ENCODE measurements around the gene PYGB. TPM values are rescaled to one million over a fixed set of nuclear protein-coding genes. Genes with fewer than 3 reads are reported as not detected.

The PYGB gene
- total and polyA plus RNA-seq, 4 donors: 37.9 to 143 (median 94.0) TPM

- peak overlapping the region in 1 of 2 donors; percentile 87 for H3K27ac ChIP-seq (ENCODE audit: low read depth in 1 of 2, low read length in 2 of 2)
- H3K4me1 ChIP-seq (ENCODE audit: control insufficient read depth in 1 of 2, insufficient read depth in 2 of 2, low read length in 2 of 2): no peaks in the 10 kb centered on the region
- intact Hi-C loops (cut with DNase I): no loop called here
- WGBS, 2 donors: 97 to 98% methylated on average over 15 to 16 of the region's 16 CpGs
- no peaks in the 10 kb centered on the region for H3K9me3 ChIP-seq (ENCODE audit: control insufficient read depth, low read length)
- no peaks in the 10 kb centered on the region for H3K36me3 ChIP-seq (ENCODE audit: control insufficient read depth in 1 of 2, insufficient read depth in 2 of 2, low read length in 1 of 2)
- ATAC-seq (ENCODE audit: low FRiP score) (no peak), DNase-seq (no peak)
- no peak overlapping the region for H3K4me3 ChIP-seq (ENCODE audit: low read length in 2 of 2)
- no peaks in the 10 kb centered on the region for H3K27me3 ChIP-seq (ENCODE audit: control insufficient read depth in 1 of 2, insufficient read depth in 2 of 2, low read length in 1 of 2)
Observed at GRCh38 chr20:25224941-25225340, 22.9 kb upstream of the PYGB start.

- no peak for DNase-seq
Observed at GRCh38 chr20:25225642-25226432, 22.0 kb upstream of the PYGB start.

DNA sequence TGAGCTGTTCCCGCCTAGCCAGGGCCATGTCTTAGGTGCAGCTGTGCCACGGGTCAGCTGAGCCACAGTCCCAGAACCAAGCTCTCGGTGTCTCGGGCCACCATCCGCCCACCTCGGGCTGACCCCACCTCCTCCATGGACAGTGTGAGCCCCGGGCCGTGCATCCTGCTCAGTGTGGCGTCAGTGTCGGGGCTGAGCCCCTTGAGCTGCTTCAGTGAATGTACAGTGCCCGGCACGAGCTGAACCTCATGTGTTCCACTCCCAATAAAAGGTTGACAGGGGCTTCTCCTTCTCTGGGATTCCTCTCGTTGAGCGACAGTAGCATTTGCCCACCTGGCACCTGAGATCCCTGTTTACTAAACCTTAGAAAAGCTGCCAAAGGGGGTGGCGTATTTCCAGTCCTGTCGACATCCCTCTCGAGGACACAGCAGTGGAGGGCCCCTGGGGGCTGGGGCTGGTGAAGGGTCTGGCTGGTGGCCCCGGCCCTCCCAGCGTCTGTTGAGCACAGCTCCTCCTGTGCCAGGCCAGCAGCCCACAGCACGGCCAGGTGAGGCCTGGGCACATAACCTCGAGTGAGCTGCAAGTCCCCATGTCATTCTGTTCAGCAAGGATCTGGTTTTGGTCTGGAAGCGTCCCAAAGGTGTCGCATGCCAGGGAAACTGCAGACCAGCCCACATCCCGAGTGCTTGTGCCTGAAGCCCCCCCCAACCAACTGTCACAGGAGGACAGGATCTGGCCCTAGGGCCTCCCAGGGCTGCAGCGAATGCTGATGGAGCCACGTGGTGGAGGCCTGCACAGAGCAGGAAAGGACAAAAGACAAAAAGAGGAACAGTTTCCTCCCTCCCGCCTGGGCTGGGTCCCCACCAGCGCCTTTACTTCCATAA is 21.2 kb upstream of the PYGB start:
- Histone ChIP-seq H3K9me3 (ENCODE audit: control insufficient read depth, low read length) (no peaks in the 10 kb centered on the region), H3K4me1 (ENCODE audit: control insufficient read depth in 1 of 2, insufficient read depth in 2 of 2, low read length in 2 of 2) (no peaks in the 10 kb centered on the region), H3K36me3 (ENCODE audit: control insufficient read depth in 1 of 2, insufficient read depth in 2 of 2, low read length in 1 of 2) (no peaks in the 10 kb centered on the region), H3K27ac (ENCODE audit: low read depth in 1 of 2, low read length in 2 of 2) (peak overlapping the region; percentile 86 to 87), H3K27me3 (ENCODE audit: control insufficient read depth in 1 of 2, insufficient read depth in 2 of 2, low read length in 1 of 2) (no peaks in the 10 kb centered on the region), H3K4me3 (ENCODE audit: low read length in 2 of 2) (no peak overlapping the region)
- peak in 1 of 2 donors; percentile 79 for DNase-seq
- intact Hi-C loops (cut with DNase I): loop anchor here in 1 of 2 donors (2.0 kb wide), 1 partner anchor 70 kb away; no protein-coding TSS in a partner anchor
- ATAC-seq (ENCODE audit: low FRiP score): peak; percentile 48
- WGBS, 2 donors: 35 to 37% methylated on average over 28 of the region's 28 CpGs

More at GRCh38 chr20:25225642-25226432, 22.0 kb upstream of the PYGB start:
- H3K27me3 ChIP-seq (ENCODE audit: control insufficient read depth in 1 of 2, insufficient read depth in 2 of 2, low read length in 1 of 2): no peaks in the 10 kb centered on the region
- no peak overlapping the region for H3K4me3 ChIP-seq (ENCODE audit: low read length in 2 of 2)
- intact Hi-C loops (cut with DNase I): loop anchor here in 1 of 2 donors (2.0 kb wide), 1 partner anchor 71 kb away; no protein-coding TSS in a partner anchor
- 48 to 51% methylated on average over 16 of the region's 16 CpGs for WGBS, 2 donors
- no peaks in the 10 kb centered on the region for H3K4me1 ChIP-seq (ENCODE audit: control insufficient read depth in 1 of 2, insufficient read depth in 2 of 2, low read length in 2 of 2)
- H3K9me3 ChIP-seq (ENCODE audit: control insufficient read depth, low read length): no peaks in the 10 kb centered on the region
- H3K27ac ChIP-seq (ENCODE audit: low read depth in 1 of 2, low read length in 2 of 2): peak overlapping the region; percentile 86 to 87
- H3K36me3 ChIP-seq (ENCODE audit: control insufficient read depth in 1 of 2, insufficient read depth in 2 of 2, low read length in 1 of 2): no peaks in the 10 kb centered on the region
- no peak for ATAC-seq (ENCODE audit: low FRiP score)

GRCh38 chr20:25227317-25227831 is 20.5 kb upstream of the PYGB start:
- intact Hi-C loops (cut with DNase I): loop anchor here in 1 of 2 donors (2.0 kb wide), 1 partner anchor 69 kb away; no protein-coding TSS in a partner anchor
- Histone ChIP-seq H3K27me3 (ENCODE audit: control insufficient read depth in 1 of 2, insufficient read depth in 2 of 2, low read length in 1 of 2) (no peaks in the 10 kb centered on the region), H3K36me3 (ENCODE audit: control insufficient read depth in 1 of 2, insufficient read depth in 2 of 2, low read length in 1 of 2) (no peaks in the 10 kb centered on the region), H3K9me3 (ENCODE audit: control insufficient read depth, low read length) (no peaks in the 10 kb centered on the region), H3K27ac (ENCODE audit: low read depth in 1 of 2, low read length in 2 of 2) (peak overlapping the region; percentile 86 to 98), H3K4me1 (ENCODE audit: control insufficient read depth in 1 of 2, insufficient read depth in 2 of 2, low read length in 2 of 2) (no peaks in the 10 kb centered on the region), H3K4me3 (ENCODE audit: low read length in 2 of 2) (no peak overlapping the region)
- WGBS, 2 donors: 4% methylated on average over 12 of the region's 12 CpGs
- DNase-seq (peak in 1 of 2 donors; percentile 64), ATAC-seq (ENCODE audit: low FRiP score) (peak; percentile 72)

DNA sequence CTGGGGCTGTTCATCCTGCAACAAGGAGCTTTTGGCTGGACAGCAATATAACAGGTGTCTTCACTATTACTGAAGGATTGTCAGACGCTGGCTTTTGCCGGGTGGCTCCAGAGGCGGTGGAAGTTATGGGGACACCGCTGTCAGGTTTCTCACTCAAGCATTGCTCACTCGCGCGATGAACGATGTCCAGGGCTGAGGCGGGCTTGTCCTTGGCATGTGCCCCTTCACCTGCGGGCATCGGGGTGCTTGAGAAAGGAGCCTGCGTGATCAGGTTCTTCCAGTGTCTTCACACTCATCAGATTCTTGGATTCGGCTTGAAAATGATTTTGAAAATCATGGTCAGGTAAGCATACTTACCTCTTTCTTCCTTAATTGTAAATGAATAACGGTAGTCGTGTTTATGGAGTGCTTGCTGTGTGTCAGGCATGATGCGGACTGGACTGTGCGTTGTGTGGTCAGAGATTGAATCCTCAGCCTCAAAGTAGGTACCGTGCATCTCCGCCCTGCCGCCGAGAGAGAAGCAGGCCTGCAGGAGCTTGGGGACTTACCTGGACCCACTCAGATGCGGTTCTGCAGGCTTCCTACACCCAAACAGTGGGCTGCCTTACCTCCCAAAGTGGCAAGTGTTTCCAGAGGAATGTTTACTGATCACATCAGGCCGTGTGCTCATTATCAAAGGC is 18.3 kb upstream of the PYGB start:
- Histone ChIP-seq H3K4me1 (ENCODE audit: control insufficient read depth in 1 of 2, insufficient read depth in 2 of 2, low read length in 2 of 2) (no peaks in the 10 kb centered on the region), H3K36me3 (ENCODE audit: control insufficient read depth in 1 of 2, insufficient read depth in 2 of 2, low read length in 1 of 2) (no peaks in the 10 kb centered on the region), H3K27ac (ENCODE audit: low read depth in 1 of 2, low read length in 2 of 2) (peak overlapping the region; percentile 58 to 70), H3K9me3 (ENCODE audit: control insufficient read depth, low read length) (no peaks in the 10 kb centered on the region), H3K27me3 (ENCODE audit: control insufficient read depth in 1 of 2, insufficient read depth in 2 of 2, low read length in 1 of 2) (no peaks in the 10 kb centered on the region), H3K4me3 (ENCODE audit: low read length in 2 of 2) (no peak overlapping the region)
- no peak for DNase-seq
- no peak for ATAC-seq (ENCODE audit: low FRiP score)
- WGBS, 2 donors: 81 to 85% methylated on average over 23 of the region's 23 CpGs
- intact Hi-C loops (cut with DNase I): no loop called here

- Histone ChIP-seq H3K27ac (ENCODE audit: low read depth in 1 of 2, low read length in 2 of 2) (peak overlapping the region; percentile 30 to 77), H3K4me1 (ENCODE audit: control insufficient read depth in 1 of 2, insufficient read depth in 2 of 2, low read length in 2 of 2) (no peaks in the 10 kb centered on the region), H3K36me3 (ENCODE audit: control insufficient read depth in 1 of 2, insufficient read depth in 2 of 2, low read length in 1 of 2) (no peaks in the 10 kb centered on the region), H3K9me3 (ENCODE audit: control insufficient read depth, low read length) (no peaks in the 10 kb centered on the region), H3K27me3 (ENCODE audit: control insufficient read depth in 1 of 2, insufficient read depth in 2 of 2, low read length in 1 of 2) (no peaks in the 10 kb centered on the region), H3K4me3 (ENCODE audit: low read length in 2 of 2) (no peak overlapping the region)
- WGBS, 2 donors: 46% methylated on average over 8 of the region's 8 CpGs
- ATAC-seq (ENCODE audit: low FRiP score) (no peak), DNase-seq (no peak)
- intact Hi-C loops (cut with DNase I): no loop called here
Observed at GRCh38 chr20:25230166-25230831, 17.6 kb upstream of the PYGB start.

- 37 to 38% methylated on average over 10 of the region's 10 CpGs for WGBS, 2 donors
- Histone ChIP-seq H3K4me3 (ENCODE audit: low read length in 2 of 2) (no peak overlapping the region), H3K27me3 (ENCODE audit: control insufficient read depth in 1 of 2, insufficient read depth in 2 of 2, low read length in 1 of 2) (no peaks in the 10 kb centered on the region), H3K27ac (ENCODE audit: low read depth in 1 of 2, low read length in 2 of 2) (peak overlapping the region in 1 of 2 donors; percentile 87), H3K36me3 (ENCODE audit: control insufficient read depth in 1 of 2, insufficient read depth in 2 of 2, low read length in 1 of 2) (no peaks in the 10 kb centered on the region), H3K9me3 (ENCODE audit: control insufficient read depth, low read length) (no peaks in the 10 kb centered on the region), H3K4me1 (ENCODE audit: control insufficient read depth in 1 of 2, insufficient read depth in 2 of 2, low read length in 2 of 2) (no peaks in the 10 kb centered on the region)
- DNase-seq (peak; percentile 91 to 94), ATAC-seq (ENCODE audit: low FRiP score) (peak; percentile 37)
- intact Hi-C loops (cut with DNase I): no loop called here
Observed at GRCh38 chr20:25233016-25233772, 14.7 kb upstream of the PYGB start.
